HG03066 (cell line): ENCODE measurements around the gene CLIC5.
A peak's percentile ranks its signal among the peaks of the same experiment; 100 is the strongest.

Source experiments
- ATAC-seq: cut with Tn5 transposase; IDR thresholded peaks from one replicate; pipeline ENCODE4 v1.9.1; 2021; ENCODE audit warnings: low read depth; ENCODE audit not compliant: unreplicated experiment

The CLIC5 gene

GRCh38 chr6:46015119-46015968, at the start of gene CLIC5:
Gene CLIC5, minus strand, starts transcription at chr6:46015860. Its CDS starts 318 bp downstream, at chr6:46015542.
- no peak for ATAC-seq

GRCh38 chr6:46062991-46063390, 47.3 kb upstream of the CLIC5 start:
- no peak for ATAC-seq

- no peak for ATAC-seq
Measured at GRCh38 chr6:46062312-46062711, 46.7 kb upstream of the CLIC5 start.

- no peak for ATAC-seq
Measured at GRCh38 chr6:46061497-46061896, 45.8 kb upstream of the CLIC5 start.

GRCh38 chr6:46059608-46060007, 43.9 kb upstream of the CLIC5 start:
- no peak for ATAC-seq

GRCh38 chr6:46058951-46059350, 43.3 kb upstream of the CLIC5 start:
- ATAC-seq = no peak

GRCh38 chr6:46057792-46058191, 42.1 kb upstream of the CLIC5 start:
- ATAC-seq = no peak

- no peak for ATAC-seq
Measured at GRCh38 chr6:46056906-46057529, 41.4 kb upstream of the CLIC5 start.

- no peak for ATAC-seq
Measured at GRCh38 chr6:46054516-46054915, 38.9 kb upstream of the CLIC5 start.

GRCh38 chr6:46053039-46053933, 37.6 kb upstream of the CLIC5 start:
- no peak for ATAC-seq

GRCh38 chr6:46052479-46052878, 36.8 kb upstream of the CLIC5 start:
- no peak for ATAC-seq

GRCh38 chr6:46051962-46052361, 36.3 kb upstream of the CLIC5 start:
- no peak for ATAC-seq

- ATAC-seq = no peak
Measured at GRCh38 chr6:46050845-46051405, 35.3 kb upstream of the CLIC5 start.

GRCh38 chr6:46048646-46049297, 33.1 kb upstream of the CLIC5 start:
- no peak for ATAC-seq

GRCh38 chr6:46046558-46047174, 31.0 kb upstream of the CLIC5 start:
- no peak for ATAC-seq

- no peak for ATAC-seq
Measured at GRCh38 chr6:46044881-46045617, 29.4 kb upstream of the CLIC5 start.

- peak; percentile 76 for ATAC-seq
Measured at GRCh38 chr6:46042355-46042999, 26.8 kb upstream of the CLIC5 start.

- ATAC-seq = no peak
Measured at GRCh38 chr6:46040288-46040687, 24.6 kb upstream of the CLIC5 start.

- no peak for ATAC-seq
Measured at GRCh38 chr6:46039646-46040045, 24.0 kb upstream of the CLIC5 start.
